Muscle layer of colon (tissue), 2 donors: ENCODE results near the gene ARPC5L.
A peak's percentile ranks its signal among the peaks of the same experiment; 100 is the strongest.

Experiments
- H3K27ac ChIP-seq: one replicate; pipeline ENCODE4 v1.7.0; 2013; ENCODE audit warnings: low read depth, mild to moderate bottlenecking, low read length, moderate library complexity
- H3K27me3 ChIP-seq, 2 donors: one replicate each; pipeline ENCODE4 v1.7.0; 2013; ENCODE audit warnings: low read length in 2 of 2, mild to moderate bottlenecking in 2 of 2; ENCODE audit not compliant: insufficient read depth in 2 of 2, control insufficient read depth in 1 of 2
- H3K36me3 ChIP-seq: one replicate; pipeline ENCODE4 v1.7.0; 2013; ENCODE audit warnings: mild to moderate bottlenecking, low read length; ENCODE audit not compliant: insufficient read depth
- H3K4me1 ChIP-seq: one replicate; pipeline ENCODE4 v1.7.0; 2013; ENCODE audit warnings: mild to moderate bottlenecking, low read length; ENCODE audit not compliant: insufficient read depth
- H3K4me3 ChIP-seq, 2 donors: one replicate each; pipeline ENCODE4 v1.7.0; 2013; ENCODE audit warnings: low read length in 2 of 2, low read depth in 1 of 2, mild to moderate bottlenecking in 1 of 2, moderate library complexity in 1 of 2
- H3K9ac ChIP-seq: one replicate; pipeline ENCODE4 v1.7.0; 2013; ENCODE audit warnings: low read length
- H3K9me3 ChIP-seq: one replicate; pipeline ENCODE4 v1.7.0; 2013; ENCODE audit warnings: mild to moderate bottlenecking, low read length
- donor health status: abdominal sarcoma.
- donor health status: Adenocarcinoma of cecum.

The ARPC5L gene

DNA sequence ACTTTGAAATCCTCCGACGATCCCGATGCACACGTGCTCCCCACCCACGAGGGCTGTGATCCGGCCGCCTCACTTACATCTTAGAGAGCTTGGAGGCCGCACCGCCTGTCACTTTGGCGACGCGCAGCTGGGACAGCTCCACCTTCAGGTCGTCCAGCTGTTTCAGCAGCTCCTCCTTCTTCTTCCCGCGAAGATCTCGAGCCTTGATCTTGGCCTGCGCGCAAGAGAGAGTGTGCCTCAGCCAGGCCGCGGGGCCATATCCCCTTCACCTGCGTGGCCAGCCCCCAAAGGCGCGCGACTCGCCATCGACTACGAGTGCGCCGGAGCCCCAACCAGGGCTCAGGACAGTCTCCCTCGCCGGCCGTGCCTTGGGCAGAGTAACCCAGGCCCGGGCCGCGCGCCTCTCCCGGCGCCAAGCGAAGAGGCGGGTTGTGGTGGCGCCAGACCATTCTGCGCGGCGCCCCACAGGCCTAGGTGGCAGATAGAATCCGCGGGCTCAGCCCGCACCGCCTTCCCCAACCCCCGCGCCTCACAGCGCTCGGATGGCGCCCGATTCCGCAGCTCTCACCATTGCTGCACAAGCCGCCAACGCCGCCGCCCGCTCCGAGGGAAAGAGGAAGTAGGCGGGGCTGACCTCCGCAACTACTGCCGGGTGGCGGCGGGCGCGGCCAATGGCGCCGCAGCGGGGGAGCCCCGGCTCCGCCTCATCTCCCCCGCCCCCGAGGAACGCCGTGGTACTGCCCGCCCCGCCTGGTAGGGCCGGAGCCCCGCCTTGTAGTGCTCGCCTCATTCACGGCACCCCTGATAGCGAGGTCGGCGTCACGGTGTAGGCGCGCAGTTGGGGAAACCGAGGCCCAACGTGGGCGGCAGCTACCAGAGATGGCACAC, at the start of gene ARPC5L, which contains the start of gene RPL35:
TSS of gene ARPC5L (plus strand) at position 789 of the 888 bp plus-strand sequence. CDS start 7,161 bp downstream, outside the sequence.
TSS of gene RPL35 (minus strand) at position 616 of the 888 bp plus-strand sequence. CDS start at position 571, 45 bp downstream.
- Histone ChIP-seq H3K4me1 (peaks cover 15% of the 10 kb centered on the region), H3K9ac (peak within 1 kb of the TSS; percentile 86), H3K36me3 (peaks cover 37% of the 10 kb centered on the region), H3K27me3 (no peaks in the 10 kb centered on the region), H3K27ac (peak within 1 kb of the TSS; percentile 74), H3K4me3 (peak within 1 kb of the TSS; percentile 84 to 93), H3K9me3 (no peaks in the 10 kb centered on the region)

DNA sequence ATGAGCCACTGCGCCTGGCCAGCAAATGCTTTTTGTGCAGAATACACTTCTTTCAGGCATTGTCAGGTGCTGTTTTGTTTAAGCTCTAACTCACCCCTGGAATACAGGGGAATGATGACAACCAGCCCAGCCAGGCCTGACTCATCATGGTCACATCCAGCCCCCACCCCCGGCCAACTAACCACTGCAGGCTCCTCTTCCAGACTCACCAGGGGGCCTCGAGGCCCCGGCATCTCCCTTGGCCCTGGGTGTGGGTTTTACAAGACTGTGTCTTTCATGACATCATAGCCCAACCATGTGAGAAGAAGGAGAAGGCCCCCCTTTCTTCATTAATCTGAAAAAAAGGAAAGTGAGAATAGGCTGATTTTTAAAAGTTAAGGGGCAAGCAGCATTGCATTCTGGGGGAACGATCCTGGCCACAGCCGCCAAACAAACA, 49.5 kb upstream of the ARPC5L start:
- H3K27ac ChIP-seq = peak overlapping the region; percentile 83

DNA sequence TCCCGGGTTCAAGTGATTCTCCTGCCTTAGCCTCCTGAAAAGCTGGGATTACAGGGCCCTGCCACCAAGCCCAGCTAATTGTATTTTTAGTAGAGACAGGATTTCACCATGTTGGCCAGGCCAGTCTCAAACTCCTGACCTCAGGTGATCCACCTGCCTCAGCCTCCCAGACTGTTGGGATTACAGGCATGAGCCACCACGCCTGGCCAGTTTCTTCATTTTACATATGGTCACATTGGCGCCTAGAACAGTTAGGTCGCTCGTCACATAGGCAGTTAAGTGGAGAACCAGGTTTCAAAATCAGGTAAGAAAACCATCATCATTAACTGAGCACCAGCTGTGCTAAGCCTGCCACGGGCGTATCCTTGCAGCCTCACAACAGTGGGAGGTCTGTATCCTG, 48.9 kb upstream of the ARPC5L start:
- Histone ChIP-seq H3K27ac (peak overlapping the region; percentile 83), H3K27me3 (no peaks in the 10 kb centered on the region), H3K9ac (peak overlapping the region; percentile 11), H3K36me3 (no peaks in the 10 kb centered on the region), H3K4me1 (peaks cover 41% of the 10 kb centered on the region), H3K9me3 (no peaks in the 10 kb centered on the region), H3K4me3 (no peak overlapping the region)

More for the DNA sequence above, 49.5 kb upstream of the ARPC5L start:
- no peaks in the 10 kb centered on the region for H3K9me3 ChIP-seq
- no peaks in the 10 kb centered on the region for H3K27me3 ChIP-seq
- no peak overlapping the region for H3K4me3 ChIP-seq
- peak overlapping the region; percentile 11 for H3K9ac ChIP-seq
- H3K4me1 ChIP-seq = peaks cover 41% of the 10 kb centered on the region
- H3K36me3 ChIP-seq = no peaks in the 10 kb centered on the region

DNA sequence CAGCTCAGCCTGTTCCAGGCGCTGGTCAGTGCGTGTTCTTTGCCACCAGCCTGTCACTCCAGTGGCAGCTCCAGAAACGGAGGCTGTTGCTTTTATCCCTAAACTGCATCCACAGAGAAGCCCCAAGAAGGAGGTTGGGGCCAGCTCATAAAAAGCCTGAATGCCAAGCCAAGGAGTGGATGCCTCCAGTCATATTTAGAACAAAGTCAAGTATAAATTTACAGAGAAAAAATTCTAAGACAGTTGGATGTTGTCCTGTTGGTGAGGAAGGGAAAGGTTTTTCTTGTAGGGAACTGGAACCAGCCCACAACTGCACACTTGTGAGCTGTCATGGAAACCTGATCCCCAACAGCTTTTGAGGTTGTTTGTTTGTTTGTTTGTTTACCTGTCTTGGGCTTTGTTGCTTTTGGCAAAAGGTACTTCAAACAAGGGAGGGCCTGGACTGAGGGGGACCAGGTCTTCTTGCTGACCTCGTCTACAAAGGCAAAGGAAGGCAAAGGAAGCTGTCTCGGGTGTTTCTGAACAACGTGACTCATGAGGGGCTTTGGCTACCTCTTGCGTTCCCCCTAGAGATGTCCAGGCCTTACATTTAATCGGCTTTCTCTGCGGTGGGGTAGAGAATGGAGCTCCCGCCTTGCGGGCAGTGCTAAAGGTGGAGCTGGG, 48.3 kb upstream of the ARPC5L start:
- H3K27ac ChIP-seq = peak overlapping the region; percentile 83
- no peaks in the 10 kb centered on the region for H3K36me3 ChIP-seq
- H3K4me3 ChIP-seq = no peak overlapping the region
- H3K9me3 ChIP-seq = no peaks in the 10 kb centered on the region
- peaks cover 41% of the 10 kb centered on the region for H3K4me1 ChIP-seq
- H3K9ac ChIP-seq = peak overlapping the region; percentile 11
- no peaks in the 10 kb centered on the region for H3K27me3 ChIP-seq

DNA sequence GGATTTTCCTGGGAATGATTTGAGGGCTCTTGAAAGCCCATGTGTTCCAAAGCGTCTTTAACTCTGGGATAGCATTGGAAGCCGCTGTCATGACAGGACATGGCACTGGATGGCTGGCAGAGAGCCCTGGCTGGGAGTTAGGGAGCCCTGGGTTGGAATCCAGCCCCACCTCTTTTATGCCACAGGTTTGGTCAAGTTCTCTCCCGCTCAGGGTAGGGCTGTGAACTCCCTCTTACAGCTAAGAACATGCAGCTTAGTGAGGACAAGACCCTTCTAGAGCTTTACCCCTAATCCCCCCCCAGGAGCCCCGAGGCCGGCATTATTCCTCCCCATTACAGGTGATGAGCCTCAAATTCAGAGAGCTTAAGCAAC, 47.8 kb upstream of the ARPC5L start:
- Histone ChIP-seq H3K27ac (peak overlapping the region; percentile 21), H3K9me3 (no peaks in the 10 kb centered on the region), H3K9ac (no peak overlapping the region), H3K27me3 (no peaks in the 10 kb centered on the region), H3K4me1 (peaks cover 41% of the 10 kb centered on the region), H3K36me3 (no peaks in the 10 kb centered on the region), H3K4me3 (no peak overlapping the region)

DNA sequence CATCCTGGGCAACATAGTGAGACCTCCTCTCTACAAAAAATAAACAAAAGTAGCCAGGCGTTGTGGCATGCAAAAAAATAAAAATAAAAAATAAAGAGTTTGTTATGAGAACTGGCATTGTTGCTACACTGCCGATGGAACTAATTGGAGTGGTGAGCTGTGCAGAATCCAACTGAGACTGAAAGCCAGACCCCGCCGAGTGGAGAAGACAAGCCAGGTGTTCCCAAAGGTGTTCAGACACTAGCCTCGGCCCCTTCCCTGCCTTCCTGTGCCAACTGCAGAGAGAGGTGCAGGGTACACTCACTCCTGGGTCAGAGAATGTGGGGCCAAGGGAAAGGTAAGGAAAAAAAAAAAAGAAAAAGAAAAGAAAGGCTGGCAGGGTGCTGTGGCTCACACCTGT, 46.3 kb upstream of the ARPC5L start:
- Histone ChIP-seq H3K36me3 (no peaks in the 10 kb centered on the region), H3K9me3 (no peaks in the 10 kb centered on the region), H3K4me3 (no peak overlapping the region), H3K27ac (no peak overlapping the region), H3K27me3 (no peaks in the 10 kb centered on the region), H3K4me1 (peaks cover 37% of the 10 kb centered on the region), H3K9ac (no peak overlapping the region)

DNA sequence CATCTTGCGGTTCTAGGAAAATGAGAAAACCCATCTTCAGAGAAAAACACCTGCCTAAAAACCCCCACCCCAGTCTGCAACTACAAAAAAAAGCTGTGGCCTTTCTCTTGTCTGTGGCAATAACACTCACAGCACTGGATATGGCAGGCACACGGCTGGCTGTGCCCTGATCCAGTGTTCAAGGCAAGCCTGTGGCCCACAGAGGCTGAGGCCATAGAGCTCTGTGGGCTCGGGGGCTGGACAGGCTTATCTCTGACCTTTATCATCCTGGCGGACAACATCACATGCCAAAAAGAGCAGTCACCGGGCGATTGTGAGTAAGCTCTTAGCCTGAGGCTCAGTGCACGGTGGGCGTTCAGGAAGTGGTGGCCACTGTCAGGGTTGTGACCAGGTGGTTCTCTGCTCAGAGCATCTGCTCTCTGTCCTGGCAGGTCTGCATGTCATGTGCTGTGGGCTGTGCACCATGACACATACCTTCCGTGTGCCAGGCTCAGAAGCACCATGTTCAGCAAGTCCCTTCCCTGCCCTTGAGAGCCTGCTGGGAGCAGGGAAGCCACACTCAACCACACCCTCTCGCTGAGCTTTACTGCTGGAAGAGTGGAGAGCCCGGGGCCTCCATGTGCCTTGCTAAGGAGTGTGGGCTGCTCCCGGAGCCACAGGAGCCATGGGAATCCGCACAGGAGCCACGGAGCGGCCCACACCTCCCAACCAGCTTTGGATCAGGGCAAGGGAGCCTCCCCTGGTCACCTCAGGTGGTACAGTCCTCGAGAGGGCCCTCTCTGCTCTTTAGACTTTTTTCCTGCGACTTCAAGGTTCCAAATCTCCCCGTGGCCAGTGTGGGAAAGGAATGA, 43.3 kb upstream of the ARPC5L start:
- Histone ChIP-seq H3K9ac (no peak overlapping the region), H3K4me1 (peaks cover 16% of the 10 kb centered on the region), H3K27ac (no peak overlapping the region), H3K9me3 (no peaks in the 10 kb centered on the region), H3K4me3 (no peak overlapping the region), H3K36me3 (no peaks in the 10 kb centered on the region), H3K27me3 (no peaks in the 10 kb centered on the region)

DNA sequence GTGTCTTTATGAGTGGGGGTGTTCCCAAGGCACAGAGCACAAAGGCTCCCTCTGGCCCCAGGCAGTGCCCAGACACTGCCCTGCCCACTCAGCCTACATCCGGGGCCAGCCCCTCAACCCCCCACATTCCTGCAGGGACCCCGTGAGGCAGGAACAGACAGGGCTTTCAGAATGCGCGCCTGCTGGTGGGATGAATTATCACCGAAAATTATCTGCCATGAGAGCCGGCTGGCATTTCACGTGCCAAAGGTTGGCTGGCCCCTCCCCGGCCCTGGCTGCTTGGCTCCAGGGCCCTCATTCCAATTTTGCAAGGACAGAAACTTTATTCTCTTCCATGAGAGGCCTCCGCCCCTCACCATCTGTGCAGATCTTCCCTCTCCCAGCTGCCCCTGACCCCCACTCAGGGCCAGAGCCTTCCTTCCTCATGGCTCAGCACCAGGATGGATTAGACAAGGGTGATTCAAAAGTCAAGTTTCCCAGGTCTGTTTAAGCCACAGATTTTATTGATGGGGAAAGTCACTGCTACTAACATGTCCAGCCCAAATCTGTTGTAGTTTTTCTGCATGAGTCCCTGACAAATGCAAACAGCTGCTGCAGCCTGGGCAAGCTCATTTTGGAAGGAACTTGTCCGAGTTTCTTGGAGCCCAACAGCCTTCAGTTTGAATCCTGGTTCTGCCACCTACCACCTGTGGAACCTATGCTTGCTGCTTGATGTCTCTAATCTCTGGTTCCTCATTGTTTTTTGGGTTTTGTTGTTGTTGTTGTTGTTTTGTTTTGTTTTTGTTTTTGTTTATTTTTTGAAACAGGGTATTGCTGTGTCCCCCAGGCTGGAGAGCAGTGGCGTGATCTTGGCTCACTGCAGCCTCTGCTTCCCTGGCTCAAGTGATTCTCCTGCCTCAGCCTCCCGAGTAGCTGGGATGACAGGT, 41.0 kb upstream of the ARPC5L start:
- Histone ChIP-seq H3K27ac (no peak overlapping the region), H3K4me3 (no peak overlapping the region), H3K27me3 (no peaks in the 10 kb centered on the region)

DNA sequence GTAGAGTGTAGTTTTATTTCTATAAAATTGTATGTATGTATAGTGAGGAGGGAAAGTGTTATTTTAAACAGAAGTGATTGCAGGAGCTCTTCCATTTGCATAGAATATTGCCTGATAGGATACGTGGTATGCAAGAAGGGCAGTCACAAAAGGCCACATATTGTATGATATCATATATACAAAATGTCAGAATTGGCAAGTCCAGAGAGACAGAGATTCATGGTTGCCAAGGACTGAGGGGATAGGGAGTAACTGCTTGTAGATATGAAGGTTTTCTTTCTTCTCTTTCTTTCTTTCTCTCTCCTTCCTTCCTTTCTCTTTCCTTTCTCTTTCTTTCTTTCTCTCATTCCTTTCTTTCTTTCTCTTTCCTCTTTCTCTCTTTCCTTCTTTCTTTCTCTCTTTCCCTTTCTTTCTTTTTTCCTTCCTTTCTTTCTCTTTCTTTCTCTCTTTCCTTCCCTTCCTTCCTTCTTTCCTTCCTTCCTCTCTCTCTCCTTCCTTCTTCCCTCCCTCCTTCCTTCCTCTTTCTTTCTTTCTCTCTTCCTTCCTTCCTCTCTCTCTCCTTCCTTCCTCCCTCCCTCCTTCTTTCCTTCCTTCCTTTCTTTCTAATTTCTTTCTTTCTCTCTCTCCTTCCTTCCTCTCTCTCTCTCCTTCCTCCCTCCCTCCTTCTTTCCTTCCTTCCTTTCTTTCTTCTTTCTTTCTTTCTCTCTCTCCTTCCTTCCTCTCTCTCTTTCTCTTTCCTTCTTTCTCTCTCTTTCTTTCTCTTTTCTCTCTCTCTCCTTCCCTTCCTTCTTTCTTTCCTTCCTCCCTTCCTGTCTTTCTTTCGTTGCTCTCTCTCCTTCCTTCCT, 33.2 kb upstream of the ARPC5L start:
- H3K9ac ChIP-seq = no peak overlapping the region
- no peak overlapping the region for H3K4me3 ChIP-seq
- no peaks in the 10 kb centered on the region for H3K9me3 ChIP-seq
- H3K27me3 ChIP-seq = no peaks in the 10 kb centered on the region
- H3K4me1 ChIP-seq = peaks cover 14% of the 10 kb centered on the region
- H3K27ac ChIP-seq = no peak overlapping the region
- H3K36me3 ChIP-seq = no peaks in the 10 kb centered on the region

More for the DNA sequence above, 41.0 kb upstream of the ARPC5L start:
- Histone ChIP-seq H3K9me3 (no peaks in the 10 kb centered on the region), H3K4me1 (peaks cover 8% of the 10 kb centered on the region), H3K36me3 (no peaks in the 10 kb centered on the region), H3K9ac (no peak overlapping the region)

DNA sequence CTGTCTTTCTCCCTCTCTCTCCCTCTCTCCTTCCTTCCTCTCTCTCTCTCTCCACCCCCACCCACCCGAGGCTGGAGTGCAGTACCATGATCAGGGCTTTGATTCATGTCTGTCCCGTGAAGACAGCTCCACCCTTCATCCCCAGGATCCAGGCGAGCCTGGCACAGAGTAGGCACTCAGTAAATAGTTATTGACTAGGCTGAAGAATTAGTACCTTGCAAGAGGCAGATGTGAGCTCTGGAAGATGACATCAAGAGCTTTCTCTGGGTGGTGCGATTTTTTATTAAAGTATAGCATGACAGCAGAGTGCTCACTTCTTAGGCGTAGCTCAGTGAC, 32.6 kb upstream of the ARPC5L start:
- H3K9ac ChIP-seq = no peak overlapping the region
- no peak overlapping the region for H3K4me3 ChIP-seq
- H3K27me3 ChIP-seq = no peaks in the 10 kb centered on the region
- no peak overlapping the region for H3K27ac ChIP-seq
- H3K36me3 ChIP-seq = no peaks in the 10 kb centered on the region
- no peaks in the 10 kb centered on the region for H3K9me3 ChIP-seq
- H3K4me1 ChIP-seq = peaks cover 14% of the 10 kb centered on the region
